ENCODE data around the gene ENDOG. TPM values are rescaled to one million over a fixed set of nuclear protein-coding genes. Genes with fewer than 3 reads are reported as not detected.

The ENDOG gene
- total and polyA plus RNA-seq, 7 experiments from 2014 or later: 9.4 to 36.7 (median 16.9) TPM

Other genes with a start within 250 kb of the ENDOG start
- 10 to 100 TPM in 1 of 5 experiments, 1 to 10 TPM in 4; 2.5 to 41.7 (median 3.8) TPM for gene DYNC2I2, start 161.7 kb upstream of the ENDOG start, total RNA-seq
- gene DYNC2I2, start 161.7 kb upstream of the ENDOG start, polyA plus RNA-seq: 1 to 10 TPM; 1.4 to 2.5 TPM
- gene SET, start 129.3 kb upstream of the ENDOG start, total RNA-seq: 100 to 1,000 TPM; 222 to 488 (median 270) TPM
- gene SET, start 129.3 kb upstream of the ENDOG start, polyA plus RNA-seq: 100 to 1,000 TPM; 133 to 200 TPM
- gene PKN3, start 116.0 kb upstream of the ENDOG start, total RNA-seq: 10 to 100 TPM in 1 of 5 experiments, 1 to 10 TPM in 4; 1.1 to 11.7 (median 1.6) TPM
- 1 to 10 TPM in 1 of 2 donors, under 1 TPM in 1; 0.93 to 1.1 TPM for gene PKN3, start 116.0 kb upstream of the ENDOG start, polyA plus RNA-seq
- gene ZDHHC12, start 94.4 kb upstream of the ENDOG start, total RNA-seq: 10 to 100 TPM; 21.2 to 70.3 (median 25.7) TPM
- 10 to 100 TPM; 63.2 to 74.2 TPM for gene ZDHHC12, start 94.4 kb upstream of the ENDOG start, polyA plus RNA-seq
- gene ZER1, start 46.6 kb upstream of the ENDOG start, total RNA-seq: 10 to 100 TPM; 22.7 to 51.2 (median 34.7) TPM
- 10 to 100 TPM; 37.6 to 57.7 TPM for gene ZER1, start 46.6 kb upstream of the ENDOG start, polyA plus RNA-seq
- gene TBC1D13, start 31.2 kb upstream of the ENDOG start, total RNA-seq: 10 to 100 TPM; 21.0 to 35.2 (median 24.9) TPM
- gene TBC1D13, start 31.2 kb upstream of the ENDOG start, polyA plus RNA-seq: 10 to 100 TPM; 18.6 to 43.5 TPM
- 10 to 100 TPM; 38.9 to 83.6 (median 65.2) TPM for gene SPOUT1, start 11.3 kb downstream of the ENDOG start, total RNA-seq
- 10 to 100 TPM; 32.1 to 42.0 TPM for gene SPOUT1, start 11.3 kb downstream of the ENDOG start, polyA plus RNA-seq
- 10 to 100 TPM in 4 of 5 experiments, 1 to 10 TPM in 1; 7.2 to 18.2 (median 14.8) TPM for gene KYAT1, start 63.5 kb downstream of the ENDOG start, total RNA-seq
- 10 to 100 TPM in 1 of 2 donors, 1 to 10 TPM in 1; 9.8 to 14.2 TPM for gene KYAT1, start 63.5 kb downstream of the ENDOG start, polyA plus RNA-seq
- gene LRRC8A, start 63.6 kb downstream of the ENDOG start, total RNA-seq: 10 to 100 TPM; 31.3 to 48.8 (median 34.5) TPM
- gene LRRC8A, start 63.6 kb downstream of the ENDOG start, polyA plus RNA-seq: 10 to 100 TPM; 24.2 to 54.0 TPM
- 1 to 10 TPM; 1.1 to 3.2 (median 3.1) TPM for gene PHYHD1, start 102.5 kb downstream of the ENDOG start, total RNA-seq
- 1 to 10 TPM; 3.0 to 5.1 TPM for gene PHYHD1, start 102.5 kb downstream of the ENDOG start, polyA plus RNA-seq
- gene DOLK, start 129.1 kb downstream of the ENDOG start, total RNA-seq: 10 to 100 TPM in 2 of 5 experiments, 1 to 10 TPM in 3; 6.0 to 12.8 (median 9.5) TPM
- gene DOLK, start 129.1 kb downstream of the ENDOG start, polyA plus RNA-seq: 10 to 100 TPM in 1 of 2 donors, 1 to 10 TPM in 1; 7.6 to 10.5 TPM
- 10 to 100 TPM; 55.7 to 98.7 (median 63.7) TPM for gene NUP188, start 129.2 kb downstream of the ENDOG start, total RNA-seq
- 10 to 100 TPM; 24.8 to 39.5 TPM for gene NUP188, start 129.2 kb downstream of the ENDOG start, polyA plus RNA-seq
- gene SH3GLB2, start 209.8 kb downstream of the ENDOG start, total RNA-seq: 100 to 1,000 TPM in 2 of 5 experiments, 10 to 100 TPM in 3; 76.3 to 106 (median 86.2) TPM
- gene SH3GLB2, start 209.8 kb downstream of the ENDOG start, polyA plus RNA-seq: 10 to 100 TPM; 22.5 to 31.7 TPM
- gene MIGA2, start 218.1 kb downstream of the ENDOG start, total RNA-seq: 10 to 100 TPM; 50.0 to 73.4 (median 60.7) TPM
- gene MIGA2, start 218.1 kb downstream of the ENDOG start, polyA plus RNA-seq: 10 to 100 TPM in 1 of 2 donors, 1 to 10 TPM in 1; 7.1 to 15.2 TPM